Measurements from ENCODE around the gene POP5. TPM values are rescaled to one million over a fixed set of nuclear protein-coding genes. Genes with fewer than 3 reads are reported as not detected.

Gene POP5
- total RNA-seq, 3 donors from 2014 or later = 35.4 to 43.8 (median 42.4) TPM

- Histone ChIP-seq H3K4me1 (no peaks in the 10 kb centered on the region), H3K27me3 (no peaks in the 10 kb centered on the region), H3K27ac (no peak overlapping the region), H3K9me3 (no peaks in the 10 kb centered on the region), H3K36me3 (no peaks in the 10 kb centered on the region), H3K4me3 (no peak overlapping the region)
- intact Hi-C loops (cut with DNase I; ENCODE audit: low total_unique reads) = no loop called here
- TF ChIP-seq POLR2AphosphoS5 (IDR thresholded peaks at IDR 0.05) (no peak), POLR2A (IDR thresholded peaks at IDR 0.05) (no peak)
- TF ChIP-seq, protein P1, sequence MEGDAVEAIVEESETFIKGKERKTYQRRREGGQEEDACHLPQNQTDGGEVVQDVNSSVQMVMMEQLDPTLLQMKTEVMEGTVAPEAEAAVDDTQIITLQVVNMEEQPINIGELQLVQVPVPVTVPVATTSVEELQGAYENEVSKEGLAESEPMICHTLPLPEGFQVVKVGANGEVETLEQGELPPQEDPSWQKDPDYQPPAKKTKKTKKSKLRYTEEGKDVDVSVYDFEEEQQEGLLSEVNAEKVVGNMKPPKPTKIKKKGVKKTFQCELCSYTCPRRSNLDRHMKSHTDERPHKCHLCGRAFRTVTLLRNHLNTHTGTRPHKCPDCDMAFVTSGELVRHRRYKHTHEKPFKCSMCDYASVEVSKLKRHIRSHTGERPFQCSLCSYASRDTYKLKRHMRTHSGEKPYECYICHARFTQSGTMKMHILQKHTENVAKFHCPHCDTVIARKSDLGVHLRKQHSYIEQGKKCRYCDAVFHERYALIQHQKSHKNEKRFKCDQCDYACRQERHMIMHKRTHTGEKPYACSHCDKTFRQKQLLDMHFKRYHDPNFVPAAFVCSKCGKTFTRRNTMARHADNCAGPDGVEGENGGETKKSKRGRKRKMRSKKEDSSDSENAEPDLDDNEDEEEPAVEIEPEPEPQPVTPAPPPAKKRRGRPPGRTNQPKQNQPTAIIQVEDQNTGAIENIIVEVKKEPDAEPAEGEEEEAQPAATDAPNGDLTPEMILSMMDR (IDR thresholded peaks at IDR 0.05) = no peak
- DNase-seq (ENCODE audit: low spot score in 2 of 2) = no peak
Measured at GRCh38 chr12:120592121-120593049, 11.2 kb upstream of the POP5 start.

DNA sequence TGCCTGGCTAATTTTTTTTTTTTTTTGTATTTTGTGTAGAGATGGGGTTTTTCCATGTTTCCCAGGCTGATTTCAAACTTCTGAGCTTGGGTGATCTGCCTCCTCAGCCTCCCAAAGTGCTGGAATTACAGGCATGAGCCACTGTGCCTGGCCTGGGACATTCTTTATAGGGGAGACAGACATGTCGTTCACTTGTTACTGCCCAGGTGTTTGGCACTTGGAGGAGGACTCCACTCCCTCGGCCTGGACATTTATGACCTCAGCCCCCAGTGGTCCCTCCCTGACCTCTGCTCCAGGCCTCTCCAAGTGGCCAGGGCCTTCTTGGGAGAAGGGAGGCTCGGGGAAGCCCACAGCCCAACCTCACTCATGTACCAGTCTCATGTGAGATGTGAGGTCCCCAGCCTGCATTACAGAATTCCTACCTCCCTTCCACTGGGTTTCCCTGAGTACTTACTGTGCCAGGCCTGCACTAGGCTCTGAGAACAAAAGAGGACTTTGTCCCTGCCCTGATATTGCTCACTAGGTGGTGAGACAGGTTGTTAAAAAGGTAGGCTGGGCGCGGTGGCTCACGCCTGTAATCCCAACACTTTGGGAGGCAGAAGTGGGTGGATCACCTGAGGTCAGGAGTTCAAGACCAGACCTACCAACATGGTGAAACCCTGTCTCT lies 9.7 kb upstream of the POP5 start:
- H3K4me1 ChIP-seq = no peaks in the 10 kb centered on the region
- no peaks in the 10 kb centered on the region for H3K9me3 ChIP-seq
- intact Hi-C loops (cut with DNase I; ENCODE audit: low total_unique reads) = no loop called here
- TF ChIP-seq POLR2A (IDR thresholded peaks at IDR 0.05) = no peak
- TF ChIP-seq, protein P1 (IDR thresholded peaks at IDR 0.05) = no peak
- no peak for TF ChIP-seq POLR2AphosphoS5 (IDR thresholded peaks at IDR 0.05)
- no peak overlapping the region for H3K27ac ChIP-seq
- H3K27me3 ChIP-seq = no peaks in the 10 kb centered on the region
- H3K36me3 ChIP-seq = no peaks in the 10 kb centered on the region
- DNase-seq (ENCODE audit: low spot score in 2 of 2) = no peak
- no peak overlapping the region for H3K4me3 ChIP-seq

- Histone ChIP-seq H3K27me3 (no peaks in the 10 kb centered on the region), H3K27ac (peak overlapping the region in 1 of 2 donors; percentile 19), H3K9me3 (no peaks in the 10 kb centered on the region), H3K4me3 (no peak overlapping the region), H3K4me1 (no peaks in the 10 kb centered on the region), H3K36me3 (no peaks in the 10 kb centered on the region)
- DNase-seq (ENCODE audit: low spot score in 2 of 2) = no peak
- TF ChIP-seq POLR2A (IDR thresholded peaks at IDR 0.05) (no peak), POLR2AphosphoS5 (IDR thresholded peaks at IDR 0.05) (no peak)
- TF ChIP-seq, protein P1 (IDR thresholded peaks at IDR 0.05) = no peak
- intact Hi-C loops (cut with DNase I; ENCODE audit: low total_unique reads) = no loop called here
Measured at GRCh38 chr12:120588948-120589930, 8.0 kb upstream of the POP5 start.

DNA sequence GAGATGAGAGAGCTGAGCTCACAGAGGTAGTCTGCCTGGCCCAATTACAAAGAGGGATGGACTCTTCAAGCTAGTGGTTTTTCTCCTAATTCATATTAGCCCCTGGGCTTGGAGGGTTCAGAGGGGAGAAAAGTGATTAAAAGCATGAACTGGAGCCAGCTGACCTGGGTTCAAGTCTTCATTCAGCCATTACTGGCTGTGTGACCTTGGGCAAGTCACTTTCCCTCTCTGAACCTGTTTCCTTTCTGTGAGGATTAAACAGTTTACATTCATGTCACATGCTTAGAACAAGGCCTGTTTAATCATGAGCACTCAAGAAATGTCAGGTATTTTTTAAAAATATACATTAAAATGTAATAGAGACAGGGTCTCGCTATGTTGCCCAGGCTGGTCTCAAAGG lies 7.2 kb upstream of the POP5 start:
- Histone ChIP-seq H3K4me1 (no peaks in the 10 kb centered on the region), H3K27me3 (no peaks in the 10 kb centered on the region), H3K9me3 (no peaks in the 10 kb centered on the region), H3K27ac (no peak overlapping the region), H3K4me3 (no peak overlapping the region), H3K36me3 (no peaks in the 10 kb centered on the region)
- DNase-seq (ENCODE audit: low spot score in 2 of 2) = no peak
- TF ChIP-seq POLR2A (IDR thresholded peaks at IDR 0.05) (no peak), POLR2AphosphoS5 (IDR thresholded peaks at IDR 0.05) (no peak)
- TF ChIP-seq, protein P1 (IDR thresholded peaks at IDR 0.05) = no peak
- intact Hi-C loops (cut with DNase I; ENCODE audit: low total_unique reads) = no loop called here
